K562 (cell line): ENCODE results near the gene C1QTNF9B. TPM values are rescaled to one million over a fixed set of nuclear protein-coding genes. Genes with fewer than 3 reads are reported as not detected.

Experiments
- ATAC-seq: fragments of 200-7000 bp; cut with Tn5 transposase; 3 replicates; pipeline ENCODE4 v1.9.1; 2020; ENCODE audit warnings: moderate library complexity
- BruUV-seq: library from RNA; stranded (reverse); fragments of 400-500 nt; replicated peaks from 2 replicates; lab custom pipeline; 2021; lab: Mats Ljungman, UMichigan
- CTCF ChIA-PET: fragments of 300-600 bp; formaldehyde crosslinking; extraction: SDS; loops from one replicate; lab custom pipeline; 2021; ENCODE audit warnings: low intra/inter-chr PET ratio; lab: Yijun Ruan, JAX
- POLR2A ChIA-PET: fragments of 300-600, 350-650 bp; sonication (Branson Sonifier 250); formaldehyde crosslinking; extraction: SDS; loops from one replicate; lab custom pipeline; 2021; ENCODE audit warnings: antibody characterized with exemption, inconsistent platforms; lab: Yijun Ruan, JAX
- DNase-seq, 4 experiments: peaks; one replicate each; pipeline versions ENCODE4 v3.0.0 to v3.0.0-alpha.2; 2011 to 2018; ENCODE audit warnings: low spot score in 3 of 4, mixed read lengths in 3 of 4; ENCODE audit errors: extremely low read depth in 1 of 4
- FAIRE-seq: peaks from 2 replicates; lab custom pipeline; 2011; peaks lifted over from hg19 to GRCh38; lab: Jason Lieb, UNC
- H2AFZ ChIP-seq: 2 replicates; pipeline ENCODE4 v1.6.0; 2011; ENCODE audit warnings: low read depth, low read length, control low read depth, inconsistent platforms
- H3K27ac ChIP-seq: fragments of 200-600 bp; 3 replicates; pipeline ENCODE4 v1.8.0; 2011; ENCODE audit warnings: low read depth, mild to moderate bottlenecking, control low read depth, inconsistent platforms, low read length, moderate library complexity, mixed read lengths; ENCODE audit errors: extremely low read depth
- H3K27me3 ChIP-seq, 2 experiments: fragments of 300-600 bp in 1 of 2; 2 replicates in 1 of 2; 3 replicates in 1 of 2; pipeline versions ENCODE4 v1.6.0 to v1.8.0; 2011; ENCODE audit warnings: inconsistent platforms in 2 of 2, low read length in 2 of 2, mild to moderate bottlenecking in 1 of 2, mixed read lengths in 1 of 2, moderate library complexity in 1 of 2; ENCODE audit not compliant: control insufficient read depth in 2 of 2, insufficient read depth in 2 of 2
- H3K36me3 ChIP-seq: fragments of 300-600 bp; 3 replicates; pipeline ENCODE4 v1.8.0; 2011; ENCODE audit warnings: mild to moderate bottlenecking, low read length, inconsistent platforms; ENCODE audit not compliant: control insufficient read depth, insufficient read depth
- H3K4me1 ChIP-seq, 2 experiments: fragments of 200-600 bp in 1 of 2; replicated peaks in 1 of 2; 2 replicates in 1 of 2; 3 replicates in 1 of 2; pipeline versions ENCODE4 v1.5.1 to v1.8.0; 2011; ENCODE audit warnings: inconsistent platforms in 2 of 2, low read length in 2 of 2, mild to moderate bottlenecking in 1 of 2, mixed read lengths in 1 of 2, moderate library complexity in 1 of 2; ENCODE audit not compliant: control insufficient read depth in 2 of 2, insufficient read depth in 2 of 2
- H3K4me2 ChIP-seq: 2 replicates; pipeline ENCODE4 v1.6.1; 2011; ENCODE audit warnings: low read length, control low read depth, inconsistent platforms, mixed read lengths; ENCODE audit not compliant: insufficient read depth
- H3K4me3 ChIP-seq: fragments of 200-600 bp; sonication (generic), shearing (Covaris generic); 2 replicates; pipeline ENCODE4 v1.5.1; 2016; ENCODE audit warnings: control low read depth, inconsistent platforms
- H3K79me2 ChIP-seq: fragments of 200-600 bp; 3 replicates; pipeline ENCODE4 v1.8.0; 2011; ENCODE audit warnings: low read length, inconsistent platforms; ENCODE audit not compliant: control insufficient read depth, insufficient read depth
- H3K9ac ChIP-seq, 2 experiments: 2 replicates each; pipeline versions ENCODE4 v1.6.0 to v1.6.1; 2011; ENCODE audit warnings: low read depth in 2 of 2, low read length in 2 of 2, control low read depth in 1 of 2, inconsistent platforms in 1 of 2, mild to moderate bottlenecking in 1 of 2, mixed read lengths in 1 of 2; ENCODE audit not compliant: insufficient read depth in 1 of 2
- H3K9me1 ChIP-seq: one replicate; pipeline ENCODE4 v1.6.0; 2011; ENCODE audit warnings: inconsistent platforms, mild to moderate bottlenecking, low read length, moderate library complexity; ENCODE audit not compliant: control insufficient read depth, insufficient read depth
- H3K9me3 ChIP-seq: replicated peaks from 2 replicates; pipeline ENCODE4 v1.5.1; 2011; ENCODE audit warnings: low read depth, low read length, inconsistent platforms; ENCODE audit not compliant: control insufficient read depth, insufficient read depth
- H4K20me1 ChIP-seq: replicated peaks from 2 replicates; pipeline ENCODE4 v1.6.1; 2011; ENCODE audit warnings: low read length, inconsistent platforms, mixed read lengths; ENCODE audit not compliant: control insufficient read depth, insufficient read depth
- GATAD2B ChIP-seq: fragments of 450-650 bp; IDR thresholded peaks from 2 replicates; pipeline ENCODE4 v1.6.1; 2017; ENCODE audit warnings: mild to moderate bottlenecking, borderline replicate concordance
- HEY1 ChIP-seq: fragments of 250-450 bp; sonication (Bioruptor Pico); IDR thresholded peaks from 2 replicates; pipeline ENCODE4 v1.5.0; 2020; ENCODE audit warnings: mild to moderate bottlenecking, moderate library complexity, borderline replicate concordance
- JUN ChIP-seq, 2 experiments: sonication (generic) in 1 of 2; formaldehyde crosslinking in 1 of 2; IDR thresholded peaks; 2 replicates each; pipeline versions ENCODE4 v1.6.1 to v1.8.0; 2012 to 2022; ENCODE audit warnings: borderline replicate concordance in 2 of 2, mild to moderate bottlenecking in 2 of 2, improper control_type of control experiment in 1 of 2, low read depth in 1 of 2, low read length in 1 of 2, missing genetic modification reagents in 1 of 2
- KLF6 ChIP-seq: fragments of 250-450 bp; sonication (Bioruptor Pico); IDR thresholded peaks from 2 replicates; pipeline ENCODE4 v1.4.0; 2020; ENCODE audit warnings: mild to moderate bottlenecking, moderate library complexity, borderline replicate concordance
- NFRKB ChIP-seq: fragments of 450-650 bp; IDR thresholded peaks from 2 replicates; pipeline ENCODE4 v1.6.1; 2016; ENCODE audit warnings: low read depth
- NR4A1 ChIP-seq, 2 experiments: fragments of 250-450 bp in 1 of 2; fragments of 450-650 bp in 1 of 2; sonication (Bioruptor Pico) in 1 of 2; IDR thresholded peaks; 2 replicates each; pipeline versions ENCODE4 v1.4.0 to v1.6.1; 2016 to 2020; ENCODE audit warnings: mild to moderate bottlenecking in 2 of 2, missing compliant biosample characterization in 1 of 2, missing genetic modification characterization in 1 of 2, moderate library complexity in 1 of 2
- PHB2 ChIP-seq: fragments of 450-650 bp; IDR thresholded peaks from 2 replicates; pipeline ENCODE4 v1.6.1; 2017; ENCODE audit warnings: low read depth
- POLR2G ChIP-seq: fragments of 200-400 bp; formaldehyde crosslinking; IDR thresholded peaks from 2 replicates; pipeline ENCODE4 v1.6.1; 2017; ENCODE audit warnings: low read depth, mild to moderate bottlenecking, antibody characterized with exemption, low read length, moderate library complexity
- RBM39 ChIP-seq: fragments of 200-400 bp; formaldehyde crosslinking; optimal IDR thresholded peaks from 2 replicates; pipeline ENCODE3; 2018; ENCODE audit warnings: low read depth, low read length
- STAG1 ChIP-seq: sonication (generic); formaldehyde crosslinking; IDR thresholded peaks from 2 replicates; pipeline ENCODE4 v1.5.0; 2020; ENCODE audit warnings: missing genetic modification reagents, borderline replicate concordance
- TCF7 ChIP-seq: sonication (generic); IDR thresholded peaks from 2 replicates; pipeline ENCODE4 v1.6.1; 2016; ENCODE audit warnings: antibody characterized with exemption, borderline replicate concordance
- ZNF274 ChIP-seq: IDR thresholded peaks from 2 replicates; pipeline ENCODE4 v1.6.1; 2011; ENCODE audit warnings: low read depth, mild to moderate bottlenecking, low read length, moderate library complexity, borderline replicate concordance
- WGBS: fragments of 100-300 bp; shearing (Covaris generic); methylation state at CpG from one replicate; pipeline ENCODE4 v1.1.6; 2016; ENCODE audit warnings: low coverage, mixed read lengths; ENCODE audit not compliant: insufficient coverage; ENCODE audit errors: missing lambda C conversion rate; 5-methylcytosine and 5-hydroxymethylcytosine counted together
- in situ Hi-C: fragments of 300-500 bp; cut with MboI; formaldehyde crosslinking; loops from 4 replicates; pipeline ENCODE4 v1.15.0; 2018; ENCODE audit warnings: inconsistent platforms, mixed read lengths
- intact Hi-C: fragments of 100-400 bp; cut with micrococcal nuclease; formaldehyde crosslinking; loops from 2 replicates; pipeline ENCODE4 v1.14.2; 2022
- polyA plus RNA-seq, 8 experiments: library from polyadenylated mRNA; depleted of rRNA in 4 of 8; stranded (reverse) in 5 of 8; unstranded in 3 of 8; fragments of >200 nt; fragmentation: Nextera tagmentation in 2 of 8; fragmentation: Illumina TruSeq in 1 of 8; extraction: Ambion mirVana in 2 of 8; extraction: Trizol in 1 of 8; gene quantifications; 2 replicates each; pipeline versions ENCODE4 v1.2.1 to v1.2.3, GENCODE V29; 2011 to 2014; ENCODE audit warnings: inconsistent platforms in 1 of 8, missing spikeins in 1 of 8
- total RNA-seq, 7 experiments: library from RNA; depleted of rRNA in 6 of 7; stranded (reverse); fragments of >200 nt in 6 of 7; fragmentation: Illumina TruSeq in 2 of 7; extraction: Trizol in 2 of 7; gene quantifications; 2 replicates each; pipeline versions ENCODE4 v1.2.1 to v1.2.3, GENCODE V29; 2011 to 2021; ENCODE audit warnings: low replicate concordance in 1 of 7
- TF ChIP-seq, protein P1 (sequence below): sonication (generic); formaldehyde crosslinking; IDR thresholded peaks from 2 replicates; pipeline ENCODE4 v1.8.1; 2023; ENCODE audit warnings: mild to moderate bottlenecking, missing genetic modification reagents
- TF ChIP-seq, protein P2 (sequence below): fragments of 450-650 bp; IDR thresholded peaks from 2 replicates; pipeline ENCODE4 v1.6.1; 2016; ENCODE audit warnings: low read depth

Gene C1QTNF9B
- total and polyA plus RNA-seq, 9 of the 15 experiments (the other 6 are each of a cell fraction or from before 2014, with no cell fraction given), result 0.14 to 0.94 (median 0.35) TPM; not detected in 3

DNA sequence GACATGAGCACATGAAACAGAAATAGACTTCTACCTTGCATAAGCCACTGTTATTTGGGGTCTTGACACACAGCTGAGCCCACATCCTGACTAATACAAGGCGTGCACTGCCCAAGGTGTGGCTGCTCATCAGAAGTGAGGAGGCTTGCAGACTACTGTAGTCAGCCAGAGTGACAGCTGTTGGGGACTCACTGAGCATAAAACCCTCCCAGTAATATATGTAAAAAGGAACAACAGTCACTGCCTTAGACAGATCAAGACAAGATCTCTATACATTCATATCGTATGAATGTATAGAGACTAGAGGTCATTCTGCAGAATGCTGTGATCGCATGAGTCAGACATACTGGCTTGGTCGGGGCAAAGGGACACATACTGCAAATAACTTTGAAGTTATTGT, 4.1 kb upstream of the C1QTNF9B start:
- FAIRE-seq, result no peak
- Histone ChIP-seq H3K4me2 (no peak overlapping the region), H4K20me1 (no peaks in the 10 kb centered on the region), H3K9ac (no peak overlapping the region), H3K9me1 (no peaks in the 10 kb centered on the region), H3K79me2 (no peaks in the 10 kb centered on the region), H3K4me1 (peaks cover 0 to 9% of the 10 kb centered on the region in 2 experiments; a peak in 2 of 5 replicates), H3K36me3 (no peaks in the 10 kb centered on the region), H3K9me3 (no peaks in the 10 kb centered on the region), H2AFZ (no peak overlapping the region), H3K27me3 (peaks cover 5 to 16% of the 10 kb centered on the region in 2 experiments; a peak in 2 of 5 replicates), H3K27ac (no peak overlapping the region), H3K4me3 (no peak overlapping the region)
- ChIA-PET POLR2A (no interaction called here), CTCF (no interaction called here)
- DNase-seq, result no peak
- intact Hi-C loops, result no loop called here
- ATAC-seq, result no peak
- in situ Hi-C loops, result loop anchor here (25.0 kb wide), 1 partner anchor 311 kb away; no protein-coding TSS in a partner anchor
- 1% methylated on average over 4 of the region's 4 CpGs for WGBS
- BruUV-seq, result no TSS peak
- TF ChIP-seq TCF7 (no peak), KLF6 (no peak), HEY1 (no peak), STAG1 (CRISPR knock-in tag) (no peak), NR4A1 (CRISPR knock-in tag; IDR thresholded peaks at IDR 0.05) (no peak), NR4A1 (tag; IDR thresholded peaks at IDR 0.05) (no peak), ZNF274 (no peak), PHB2 (no peak), JUN (IDR thresholded peaks at IDR 0.05; ENCODE audit: borderline replicate concordance, low read depth, low read length) (no peak), JUN (CRISPR knock-in tag; IDR thresholded peaks at IDR 0.05; ENCODE audit: borderline replicate concordance) (no peak), RBM39 (no peak), POLR2G (no peak), NFRKB (no peak), GATAD2B (no peak)
- TF ChIP-seq, protein P1, sequence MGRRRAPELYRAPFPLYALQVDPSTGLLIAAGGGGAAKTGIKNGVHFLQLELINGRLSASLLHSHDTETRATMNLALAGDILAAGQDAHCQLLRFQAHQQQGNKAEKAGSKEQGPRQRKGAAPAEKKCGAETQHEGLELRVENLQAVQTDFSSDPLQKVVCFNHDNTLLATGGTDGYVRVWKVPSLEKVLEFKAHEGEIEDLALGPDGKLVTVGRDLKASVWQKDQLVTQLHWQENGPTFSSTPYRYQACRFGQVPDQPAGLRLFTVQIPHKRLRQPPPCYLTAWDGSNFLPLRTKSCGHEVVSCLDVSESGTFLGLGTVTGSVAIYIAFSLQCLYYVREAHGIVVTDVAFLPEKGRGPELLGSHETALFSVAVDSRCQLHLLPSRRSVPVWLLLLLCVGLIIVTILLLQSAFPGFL (CRISPR knock-in tag), result no peak
- TF ChIP-seq, protein P2, sequence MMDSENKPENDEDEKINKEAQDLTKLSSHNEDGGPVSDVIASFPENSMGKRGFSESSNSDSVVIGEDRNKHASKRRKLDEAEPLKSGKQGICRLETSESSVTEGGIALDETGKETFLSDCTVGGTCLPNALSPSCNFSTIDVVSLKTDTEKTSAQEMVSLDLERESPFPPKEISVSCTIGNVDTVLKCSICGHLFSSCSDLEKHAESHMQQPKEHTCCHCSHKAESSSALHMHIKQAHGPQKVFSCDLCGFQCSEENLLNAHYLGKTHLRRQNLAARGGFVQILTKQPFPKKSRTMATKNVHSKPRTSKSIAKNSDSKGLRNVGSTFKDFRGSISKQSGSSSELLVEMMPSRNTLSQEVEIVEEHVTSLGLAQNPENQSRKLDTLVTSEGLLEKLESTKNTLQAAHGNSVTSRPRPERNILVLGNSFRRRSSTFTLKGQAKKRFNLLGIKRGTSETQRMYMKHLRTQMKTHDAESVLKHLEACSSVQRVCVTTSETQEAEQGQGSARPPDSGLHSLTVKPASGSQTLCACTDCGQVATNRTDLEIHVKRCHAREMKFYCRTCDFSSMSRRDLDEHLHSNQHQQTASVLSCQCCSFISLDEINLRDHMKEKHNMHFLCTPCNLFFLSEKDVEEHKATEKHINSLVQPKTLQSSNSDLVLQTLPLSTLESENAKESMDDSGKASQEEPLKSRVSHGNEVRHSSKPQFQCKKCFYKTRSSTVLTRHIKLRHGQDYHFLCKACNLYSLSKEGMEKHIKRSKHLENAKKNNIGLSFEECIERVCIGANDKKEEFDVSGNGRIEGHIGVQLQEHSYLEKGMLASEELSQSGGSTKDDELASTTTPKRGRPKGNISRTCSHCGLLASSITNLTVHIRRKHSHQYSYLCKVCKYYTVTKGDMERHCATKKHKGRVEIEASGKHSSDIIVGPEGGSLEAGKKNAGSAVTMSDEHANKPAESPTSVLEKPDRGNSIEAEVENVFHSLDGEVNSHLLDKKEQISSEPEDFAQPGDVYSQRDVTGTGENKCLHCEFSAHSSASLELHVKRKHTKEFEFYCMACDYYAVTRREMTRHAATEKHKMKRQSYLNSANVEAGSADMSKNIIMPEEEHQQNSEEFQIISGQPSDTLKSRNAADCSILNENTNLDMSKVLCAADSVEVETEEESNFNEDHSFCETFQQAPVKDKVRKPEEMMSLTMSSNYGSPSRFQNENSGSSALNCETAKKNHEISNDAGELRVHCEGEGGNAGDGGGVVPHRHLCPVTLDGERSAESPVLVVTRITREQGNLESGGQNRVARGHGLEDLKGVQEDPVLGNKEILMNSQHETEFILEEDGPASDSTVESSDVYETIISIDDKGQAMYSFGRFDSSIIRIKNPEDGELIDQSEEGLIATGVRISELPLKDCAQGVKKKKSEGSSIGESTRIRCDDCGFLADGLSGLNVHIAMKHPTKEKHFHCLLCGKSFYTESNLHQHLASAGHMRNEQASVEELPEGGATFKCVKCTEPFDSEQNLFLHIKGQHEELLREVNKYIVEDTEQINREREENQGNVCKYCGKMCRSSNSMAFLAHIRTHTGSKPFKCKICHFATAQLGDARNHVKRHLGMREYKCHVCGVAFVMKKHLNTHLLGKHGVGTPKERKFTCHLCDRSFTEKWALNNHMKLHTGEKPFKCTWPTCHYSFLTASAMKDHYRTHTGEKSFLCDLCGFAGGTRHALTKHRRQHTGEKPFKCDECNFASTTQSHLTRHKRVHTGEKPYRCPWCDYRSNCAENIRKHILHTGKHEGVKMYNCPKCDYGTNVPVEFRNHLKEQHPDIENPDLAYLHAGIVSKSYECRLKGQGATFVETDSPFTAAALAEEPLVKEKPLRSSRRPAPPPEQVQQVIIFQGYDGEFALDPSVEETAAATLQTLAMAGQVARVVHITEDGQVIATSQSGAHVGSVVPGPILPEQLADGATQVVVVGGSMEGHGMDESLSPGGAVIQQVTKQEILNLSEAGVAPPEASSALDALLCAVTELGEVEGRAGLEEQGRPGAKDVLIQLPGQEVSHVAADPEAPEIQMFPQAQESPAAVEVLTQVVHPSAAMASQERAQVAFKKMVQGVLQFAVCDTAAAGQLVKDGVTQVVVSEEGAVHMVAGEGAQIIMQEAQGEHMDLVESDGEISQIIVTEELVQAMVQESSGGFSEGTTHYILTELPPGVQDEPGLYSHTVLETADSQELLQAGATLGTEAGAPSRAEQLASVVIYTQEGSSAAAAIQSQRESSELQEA, result no peak
